ENCODE results near the gene BCKDHA. TPM values are rescaled to one million over a fixed set of nuclear protein-coding genes. Genes with fewer than 3 reads are reported as not detected.

BCKDHA gene
- total RNA-seq, 2 experiments from 2014 or later, result 12.2 to 13.1 TPM

- peak overlapping the region; percentile 78 for H3K4me3 Mint-ChIP-seq
- H3K4me1 Mint-ChIP-seq (ENCODE audit: low read depth), result peaks cover 79% of the 10 kb centered on the region
- peak; percentile 40 for TF ChIP-seq CTCF (IDR thresholded peaks at IDR 0.05)
- Histone ChIP-seq H3K27me3 (ENCODE audit: control insufficient read depth in 1 of 2, insufficient read depth in 2 of 2, low read length in 2 of 2) (no peaks in the 10 kb centered on the region), H3K36me3 (ENCODE audit: insufficient read depth, low read length) (no peaks in the 10 kb centered on the region), H3K9me3 (ENCODE audit: control insufficient read depth in 1 of 2, insufficient read depth in 1 of 2, low read length in 2 of 2) (no peaks in the 10 kb centered on the region), H3K4me3 (ENCODE audit: low read length) (peak overlapping the region; percentile 36), H3K4me1 (ENCODE audit: insufficient read depth, low read length) (peaks cover 69% of the 10 kb centered on the region), H3K27ac (ENCODE audit: low read depth in 1 of 2, low read length in 2 of 2) (peak overlapping the region; percentile 46 to 68)
- peak overlapping the region; percentile 93 for H3K27ac Mint-ChIP-seq
- DNase-seq (peak in 1 of 14 experiments; percentile 64), ATAC-seq (ENCODE audit: poor library complexity) (no peak)
- ChIA-PET POLR2A (interaction anchor here (1.0 to 9.7 kb wide), 9 partner anchors 10 to 150 kb away, joined by 3 to 106 read pairs (median 7); partner anchors contain the start of genes B9D2, DMAC2 and HNRNPUL1), CTCF (interaction anchor here (4.2 kb wide), 1 partner anchor 26 kb away, joined by 30 read pairs; no protein-coding TSS in a partner anchor)
- H3K27me3 Mint-ChIP-seq, result no peaks in the 10 kb centered on the region
- intact Hi-C loops (cut with DNase I, micrococcal nuclease), result loop anchor here (1.0 to 10.0 kb wide), 6 partner anchors 47 to 1390 kb away; partner anchors contain the start of gene ERICH4 (in 1 of the 2)
- no peaks in the 10 kb centered on the region for H3K9me3 Mint-ChIP-seq
- peaks cover 41% of the 10 kb centered on the region for H3K36me3 Mint-ChIP-seq (ENCODE audit: low read depth)
These were observed 43.2 kb upstream of the BCKDHA start for GRCh38 chr19:41354343-41354953.

DNA sequence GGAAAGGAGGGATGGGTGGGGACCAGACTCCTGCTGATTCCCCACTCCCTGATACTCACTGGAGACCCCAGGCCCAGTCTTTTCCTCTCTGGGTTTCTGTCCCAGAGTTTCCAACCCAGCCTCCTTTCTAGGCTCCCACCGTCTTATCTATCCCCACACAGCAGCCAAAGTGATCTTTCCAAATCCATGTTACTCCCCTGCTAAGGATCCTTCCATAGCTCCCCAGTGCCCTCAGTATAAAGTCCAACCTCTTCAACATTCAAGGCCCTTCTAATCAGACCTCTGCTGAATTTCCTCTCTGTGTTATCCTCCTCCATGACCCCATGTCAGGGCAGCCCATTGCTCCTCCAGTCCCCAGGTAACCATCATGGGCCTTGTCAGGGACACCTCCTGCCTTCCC, 42.6 kb upstream of the BCKDHA start:
- peak overlapping the region; percentile 78 for H3K4me3 Mint-ChIP-seq
- no peaks in the 10 kb centered on the region for H3K27me3 Mint-ChIP-seq
- DNase-seq (no peak), ATAC-seq (ENCODE audit: poor library complexity) (no peak)
- intact Hi-C loops (cut with DNase I, micrococcal nuclease), result loop anchor here in 1 of 2 experiments (10.0 kb wide), 1 partner anchor 1390 kb away; no protein-coding TSS in a partner anchor
- H3K4me1 Mint-ChIP-seq (ENCODE audit: low read depth), result peaks cover 78% of the 10 kb centered on the region
- H3K36me3 ChIP-seq (ENCODE audit: insufficient read depth, low read length), result no peaks in the 10 kb centered on the region
- peak overlapping the region; percentile 29 to 68 for H3K27ac ChIP-seq (ENCODE audit: low read depth in 1 of 2, low read length in 2 of 2)
- H3K36me3 Mint-ChIP-seq (ENCODE audit: low read depth), result peaks cover 35% of the 10 kb centered on the region
- H3K4me1 ChIP-seq (ENCODE audit: insufficient read depth, low read length), result peaks cover 67% of the 10 kb centered on the region
- no peaks in the 10 kb centered on the region for H3K9me3 Mint-ChIP-seq
- H3K4me3 ChIP-seq (ENCODE audit: low read length), result no peak overlapping the region
- ChIA-PET POLR2A (interaction anchor here (0.9 to 9.7 kb wide), 7 partner anchors 9 to 151 kb away, joined by 3 to 106 read pairs (median 4); partner anchors contain the start of genes B9D2 and HNRNPUL1), CTCF (interaction anchor here (0.7 to 4.2 kb wide), 4 partner anchors 27 to 151 kb away, joined by 3 to 30 read pairs (median 4); no protein-coding TSS in a partner anchor)
- no peaks in the 10 kb centered on the region for H3K9me3 ChIP-seq (ENCODE audit: control insufficient read depth in 1 of 2, insufficient read depth in 1 of 2, low read length in 2 of 2)
- no peaks in the 10 kb centered on the region for H3K27me3 ChIP-seq (ENCODE audit: control insufficient read depth in 1 of 2, insufficient read depth in 2 of 2, low read length in 2 of 2)
- TF ChIP-seq CTCF (IDR thresholded peaks at IDR 0.05), result no peak
- H3K27ac Mint-ChIP-seq, result peak overlapping the region; percentile 93

DNA sequence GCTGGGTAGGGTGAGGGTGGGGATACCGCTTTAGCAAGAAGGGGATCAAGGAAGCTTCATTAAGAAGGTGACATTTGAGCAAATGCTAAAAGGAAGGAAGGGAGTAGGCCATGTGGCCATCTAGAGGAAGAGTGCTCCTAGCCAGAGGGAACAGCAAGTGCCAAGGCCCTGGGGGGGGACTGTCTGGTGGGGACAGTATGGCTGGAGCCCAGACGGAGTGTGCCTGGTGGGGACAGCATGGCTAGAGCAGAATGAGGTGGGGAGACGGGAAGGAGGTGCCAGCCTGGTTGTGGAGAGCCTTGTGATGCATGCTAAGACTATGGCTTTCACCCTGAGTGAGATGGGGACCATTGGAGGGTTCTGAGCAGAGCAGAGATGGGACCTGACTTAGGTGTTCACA, 41.8 kb upstream of the BCKDHA start:
- DNase-seq, result peak in 1 of 14 experiments; percentile 40
- Histone ChIP-seq H3K27ac (ENCODE audit: low read depth in 1 of 2, low read length in 2 of 2) (peak overlapping the region; percentile 29 to 58), H3K9me3 (ENCODE audit: control insufficient read depth in 1 of 2, insufficient read depth in 1 of 2, low read length in 2 of 2) (no peaks in the 10 kb centered on the region), H3K36me3 (ENCODE audit: insufficient read depth, low read length) (peaks cover 1% of the 10 kb centered on the region), H3K4me3 (ENCODE audit: low read length) (no peak overlapping the region), H3K4me1 (ENCODE audit: insufficient read depth, low read length) (peaks cover 60% of the 10 kb centered on the region), H3K27me3 (ENCODE audit: control insufficient read depth in 1 of 2, insufficient read depth in 2 of 2, low read length in 2 of 2) (no peaks in the 10 kb centered on the region)
- Mint-ChIP-seq H3K4me1 (ENCODE audit: low read depth) (peaks cover 73% of the 10 kb centered on the region), H3K27me3 (no peaks in the 10 kb centered on the region), H3K27ac (peak overlapping the region; percentile 93), H3K9me3 (no peaks in the 10 kb centered on the region), H3K4me3 (peak overlapping the region; percentile 78), H3K36me3 (ENCODE audit: low read depth) (peaks cover 33% of the 10 kb centered on the region)
- CTCF ChIA-PET, result interaction anchor here (0.7 to 1.2 kb wide), 3 partner anchors 83 to 151 kb away, joined by 3 to 6 read pairs (median 3); no protein-coding TSS in a partner anchor
- POLR2A ChIA-PET, result interaction anchor here (0.9 to 9.7 kb wide), 10 partner anchors 8 to 606 kb away, joined by 3 to 106 read pairs (median 3); partner anchors contain the start of genes ACTMAP, B9D2, CCDC97 and HNRNPUL1
- intact Hi-C loops (cut with DNase I, micrococcal nuclease), result loop anchor here in 1 of 2 experiments (10.0 kb wide), 1 partner anchor 1391 kb away; no protein-coding TSS in a partner anchor
- no peak for TF ChIP-seq CTCF (IDR thresholded peaks at IDR 0.05)
- ATAC-seq (ENCODE audit: poor library complexity), result no peak

All from CD4-positive, alpha-beta T cell (primary cell).